HS-5 (cell line): Measurements from ENCODE around the gene HSD11B1L.
"Not testable (repeated sequence)": the region's sequence is repeated elsewhere in the genome, so short reads cannot be mapped to it uniquely, and the experiment has no call there.

Experiments
- DNase-seq: peaks from one replicate; pipeline ENCODE4 v3.0.0-alpha.2; 2012; ENCODE audit warnings: low read depth

Gene HSD11B1L

DNA sequence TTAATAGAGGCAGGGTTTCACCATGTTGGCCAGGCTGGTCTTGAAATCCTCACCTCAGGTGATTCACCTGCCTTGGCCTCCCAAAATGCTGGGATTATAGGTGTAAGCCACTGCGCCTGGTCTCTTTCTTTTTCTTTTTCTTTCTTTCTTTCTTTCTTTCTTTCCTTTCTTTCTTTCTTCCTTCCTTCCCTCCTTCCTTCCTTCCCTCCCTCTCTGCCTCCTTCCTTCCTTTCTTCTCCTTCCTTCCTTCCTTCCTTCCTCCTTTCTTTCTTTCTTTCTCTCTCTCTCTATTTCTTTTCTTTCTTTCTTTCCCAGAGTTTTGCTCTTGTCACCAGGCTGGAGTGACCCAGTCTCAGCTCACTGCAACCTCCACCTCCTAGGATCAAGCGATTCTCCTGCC, 52.3 kb downstream of the HSD11B1L start:
- not testable (repeated sequence) for DNase-seq
